AG09319 (cell line): ENCODE data around the gene JMJD4.
"Not testable (repeated sequence)": the region's sequence is repeated elsewhere in the genome, so short reads cannot be mapped to it uniquely, and the experiment has no call there.

Experiments
- DNase-seq: peaks from one replicate; pipeline ENCODE4 v3.0.0-alpha.2; 2010; ENCODE audit warnings: low read depth; ENCODE audit errors: extremely low read depth
- CTCF ChIP-seq: IDR thresholded peaks from 2 replicates; pipeline ENCODE4 v1.5.1; 2011; ENCODE audit warnings: low read depth, mild to moderate bottlenecking, inconsistent platforms, low read length, moderate library complexity

The JMJD4 gene

GRCh38 chr1:227726924-227727599 lies 8.0 kb downstream of the JMJD4 start:
- no peak for TF ChIP-seq CTCF
- DNase-seq = no peak

GRCh38 chr1:227726318-227726717 lies 8.8 kb downstream of the JMJD4 start:
- no peak for DNase-seq
- TF ChIP-seq CTCF = no peak

- no peak for DNase-seq
- TF ChIP-seq CTCF = no peak
These were observed 10.1 kb downstream of the JMJD4 start for GRCh38 chr1:227725046-227725445.

- DNase-seq = no peak
- no peak for TF ChIP-seq CTCF
These were observed 11.6 kb downstream of the JMJD4 start for GRCh38 chr1:227723474-227723873.

- no peak for DNase-seq
- no peak for TF ChIP-seq CTCF
These were observed 16.2 kb downstream of the JMJD4 start for GRCh38 chr1:227718932-227719331.

GRCh38 chr1:227712648-227713047 lies 22.5 kb downstream of the JMJD4 start:
- no peak for TF ChIP-seq CTCF
- no peak for DNase-seq

- not testable (repeated sequence) for DNase-seq
These were observed 24.6 kb downstream of the JMJD4 start for GRCh38 chr1:227710474-227710873.

- no peak for TF ChIP-seq CTCF
- no peak for DNase-seq
These were observed 25.7 kb downstream of the JMJD4 start for GRCh38 chr1:227709451-227709850.
